NK-92 (cell line): ENCODE measurements around the gene ANKRD18B.
"Not testable (repeated sequence)": the region's sequence is repeated elsewhere in the genome, so short reads cannot be mapped to it uniquely, and the experiment has no call there.

Source experiments
- DNase-seq: peaks from one replicate; lab custom pipeline; 2025; ENCODE audit not compliant: unreplicated experiment; lab: John Stamatoyannopoulos, UW

ANKRD18B gene

DNA sequence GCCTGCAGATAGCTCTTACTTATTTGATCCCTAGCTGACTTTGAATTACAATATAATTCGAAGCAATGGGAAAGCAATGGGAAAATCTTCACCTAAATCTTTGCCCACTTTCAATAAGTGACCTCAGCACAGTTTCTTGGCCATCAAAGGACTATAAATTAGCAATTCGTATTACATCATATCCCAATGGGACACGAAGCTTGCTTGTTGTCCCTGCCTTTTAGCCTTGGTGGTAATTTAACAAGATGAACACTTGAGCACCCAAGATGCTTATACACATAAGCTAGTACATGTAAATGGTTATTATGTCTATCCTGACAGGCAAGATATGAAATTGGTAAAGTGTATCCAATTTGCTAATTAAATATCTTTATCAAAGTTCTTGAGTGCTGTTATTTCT lies 9.9 kb downstream of the ANKRD18B start:
- DNase-seq = not testable (repeated sequence)

GRCh38 chr9:33535541-33535940 lies 11.5 kb downstream of the ANKRD18B start:
- no peak for DNase-seq

DNA sequence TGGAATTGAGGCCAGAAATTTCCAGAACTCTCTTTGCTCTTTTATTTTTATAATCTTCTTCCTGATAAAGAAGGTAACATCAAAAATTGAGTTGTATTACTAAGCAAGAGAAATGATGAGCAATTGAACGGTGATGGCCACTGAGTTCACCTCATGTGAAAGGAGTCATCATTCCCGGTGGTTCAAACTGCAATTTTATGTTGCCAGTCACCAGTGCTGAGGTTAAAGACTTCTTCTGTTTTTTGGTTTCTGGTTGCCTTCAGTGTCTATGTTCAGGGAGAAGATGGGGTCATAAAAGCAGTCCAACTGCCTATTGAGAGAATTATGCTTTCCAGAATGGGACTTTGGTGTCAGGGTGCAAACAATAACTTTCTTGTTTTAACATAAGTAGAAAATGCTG lies 19.4 kb downstream of the ANKRD18B start:
- not testable (repeated sequence) for DNase-seq

DNA sequence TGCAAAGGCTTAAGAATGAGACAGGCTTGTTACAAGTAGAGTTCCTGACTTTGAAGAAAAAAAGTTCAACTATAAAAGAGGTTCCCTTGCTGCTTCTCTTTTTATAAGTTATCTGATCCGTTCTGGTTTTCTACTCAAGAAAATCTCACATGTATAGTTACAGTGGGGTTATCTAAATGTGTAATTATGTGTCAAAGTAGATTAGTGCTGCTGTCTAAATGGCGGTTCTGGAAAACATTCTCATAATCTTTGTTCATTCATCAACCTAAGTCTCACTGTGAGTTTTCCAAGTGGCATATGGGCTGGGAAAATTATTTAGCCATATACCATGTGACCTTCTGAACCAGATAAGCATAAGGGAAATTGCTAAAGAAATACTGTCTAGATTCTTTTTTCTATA lies 21.7 kb downstream of the ANKRD18B start:
- DNase-seq = not testable (repeated sequence)

DNA sequence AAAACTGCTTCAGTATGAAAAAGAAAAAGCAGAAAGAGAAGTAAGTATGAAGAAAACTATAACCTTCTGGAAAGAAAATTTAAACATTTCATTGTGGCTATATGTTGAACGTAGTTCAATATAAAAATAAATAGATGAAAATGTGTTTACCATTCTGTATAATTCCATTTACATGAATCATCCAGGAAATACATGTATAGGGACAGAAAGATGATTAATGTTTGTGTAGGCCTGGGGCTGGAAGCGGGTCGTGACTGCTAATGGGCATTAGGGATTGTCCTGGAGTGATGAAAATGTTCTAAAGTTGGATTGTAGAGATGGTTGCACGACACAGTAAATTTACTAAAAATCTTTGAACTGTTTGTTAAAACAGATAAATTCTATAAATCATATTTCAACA lies 24.8 kb downstream of the ANKRD18B start:
- DNase-seq = not testable (repeated sequence)

- DNase-seq = not testable (repeated sequence)
Observed at GRCh38 chr9:33549418-33549817, 25.4 kb downstream of the ANKRD18B start.

DNA sequence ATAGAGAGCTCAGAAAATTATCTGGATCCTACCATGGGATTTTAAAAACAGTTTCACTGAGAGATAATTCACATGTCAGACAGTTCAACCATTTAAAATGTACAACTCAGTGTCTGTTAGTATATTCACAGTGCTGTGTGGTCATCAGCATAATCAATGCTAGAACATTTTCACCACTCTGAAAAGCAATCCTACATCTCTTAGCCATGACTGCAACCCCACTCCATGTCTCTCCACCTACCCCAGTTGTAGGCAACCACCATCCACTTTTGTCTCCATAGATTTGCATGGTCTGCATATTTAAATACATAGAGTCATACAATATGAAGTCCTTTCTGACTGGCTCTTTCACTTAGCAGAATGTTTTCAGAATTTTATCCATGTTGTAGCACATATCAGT lies 27.1 kb downstream of the ANKRD18B start:
- DNase-seq = not testable (repeated sequence)

DNA sequence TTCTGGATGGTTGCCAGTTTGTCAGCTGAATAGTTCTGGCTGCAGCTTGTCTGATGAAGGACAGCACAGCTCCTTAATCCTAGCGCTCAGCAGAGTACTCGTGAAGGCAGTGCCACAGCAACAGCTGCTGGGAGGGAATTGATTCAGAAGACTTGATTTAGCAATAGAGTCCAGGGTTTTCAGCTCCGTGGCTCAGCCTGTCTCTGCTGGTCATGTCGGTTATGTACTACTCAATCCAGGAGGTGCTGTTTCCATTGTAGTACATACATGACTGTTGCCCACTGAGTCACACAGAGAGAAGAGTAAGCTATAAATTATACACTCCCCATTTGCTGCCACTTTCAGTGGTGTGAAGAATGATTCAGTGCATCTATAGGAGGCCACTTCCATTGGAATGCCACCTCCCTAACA lies 28.3 kb downstream of the ANKRD18B start:
- DNase-seq = not testable (repeated sequence)

GRCh38 chr9:33560217-33560616 lies 36.2 kb downstream of the ANKRD18B start:
- DNase-seq = not testable (repeated sequence)

GRCh38 chr9:33562196-33562595 lies 38.1 kb downstream of the ANKRD18B start:
- DNase-seq = not testable (repeated sequence)

- not testable (repeated sequence) for DNase-seq
Observed at GRCh38 chr9:33567776-33568175, 43.7 kb downstream of the ANKRD18B start.

- DNase-seq = not testable (repeated sequence)
Observed at GRCh38 chr9:33577786-33578185, 53.7 kb downstream of the ANKRD18B start.

DNA sequence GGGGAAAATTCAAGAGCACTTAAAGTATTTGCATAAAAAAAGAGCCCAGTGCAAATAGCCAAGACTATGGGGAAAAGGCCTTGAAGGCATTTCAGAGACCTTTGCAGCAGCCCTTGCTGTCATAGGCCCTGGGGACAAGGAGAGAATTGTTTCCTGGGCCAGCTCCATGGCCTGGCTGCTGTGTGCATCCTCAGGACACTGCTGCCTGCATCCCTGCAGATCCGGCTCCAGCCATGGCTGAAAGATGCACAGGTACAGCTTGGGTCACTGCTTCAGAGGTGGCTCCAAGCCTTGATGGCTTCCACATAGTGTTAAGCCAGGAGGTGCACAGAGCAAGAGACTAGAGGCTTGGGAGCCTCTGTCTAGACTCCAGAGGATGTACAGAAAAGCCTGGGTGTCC lies 55.9 kb downstream of the ANKRD18B start:
- DNase-seq = not testable (repeated sequence)

DNA sequence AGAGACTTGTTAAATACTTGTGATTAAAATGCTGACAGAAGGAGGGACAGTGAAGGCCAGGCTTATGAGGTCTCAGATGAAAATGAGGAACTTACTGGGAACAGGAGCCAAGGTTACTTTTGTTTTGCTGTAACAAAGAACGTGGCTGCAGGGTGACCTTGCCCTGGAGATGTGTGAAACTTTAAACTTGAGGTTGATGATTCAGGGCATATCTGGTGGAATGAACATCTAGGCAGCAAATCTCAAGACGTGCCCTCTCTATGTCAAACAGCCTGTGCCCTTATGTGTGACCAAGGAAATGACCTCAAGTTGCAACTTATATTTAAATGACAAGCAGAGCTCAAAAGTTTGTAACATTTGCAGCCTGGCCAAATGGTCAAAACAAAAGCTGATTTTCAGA lies 58.6 kb downstream of the ANKRD18B start:
- DNase-seq = not testable (repeated sequence)

GRCh38 chr9:33586128-33586527 lies 62.1 kb downstream of the ANKRD18B start:
- not testable (repeated sequence) for DNase-seq

DNA sequence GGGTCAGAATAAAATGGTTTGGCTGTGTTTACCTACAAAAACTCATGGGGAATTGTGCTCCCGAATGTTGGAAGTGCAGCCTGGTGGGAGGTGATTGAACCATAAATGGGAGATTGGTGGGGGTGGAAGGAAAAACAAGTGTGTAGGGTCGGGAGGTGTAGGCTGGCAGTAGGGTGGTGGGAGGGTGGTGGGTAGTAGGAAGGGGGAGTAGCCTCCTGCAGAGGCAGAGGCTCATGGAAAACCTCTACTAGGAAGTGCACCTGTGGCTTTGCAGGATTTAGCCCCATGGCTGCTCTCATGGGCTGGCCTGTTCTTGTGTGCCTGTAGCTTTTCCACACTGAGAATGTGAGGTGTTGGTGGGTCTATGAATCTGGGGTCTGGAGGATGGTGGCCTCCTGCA lies 63.7 kb downstream of the ANKRD18B start:
- DNase-seq = not testable (repeated sequence)

GRCh38 chr9:33588876-33589275 lies 64.8 kb downstream of the ANKRD18B start:
- DNase-seq = not testable (repeated sequence)

DNA sequence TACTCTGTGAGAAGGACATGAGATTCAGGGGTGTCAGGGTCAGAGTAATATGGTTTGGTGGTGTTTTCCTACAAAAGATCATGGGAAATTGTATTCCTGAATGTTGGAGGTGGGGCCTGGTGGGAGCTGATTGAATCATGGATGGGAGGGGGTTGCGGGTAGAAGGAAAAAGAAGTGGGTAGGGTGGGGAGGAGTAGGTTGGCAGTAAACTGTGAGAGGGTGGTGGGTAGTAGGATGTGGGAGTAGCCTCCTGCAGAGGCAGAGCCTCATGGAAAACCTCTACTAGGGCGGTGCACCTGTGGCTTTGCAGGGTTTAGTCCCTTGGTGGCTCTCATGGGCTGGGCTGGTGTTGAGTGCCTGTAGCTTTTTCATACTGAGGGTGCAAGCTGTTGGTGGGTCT lies 66.8 kb downstream of the ANKRD18B start:
- DNase-seq = not testable (repeated sequence)

DNA sequence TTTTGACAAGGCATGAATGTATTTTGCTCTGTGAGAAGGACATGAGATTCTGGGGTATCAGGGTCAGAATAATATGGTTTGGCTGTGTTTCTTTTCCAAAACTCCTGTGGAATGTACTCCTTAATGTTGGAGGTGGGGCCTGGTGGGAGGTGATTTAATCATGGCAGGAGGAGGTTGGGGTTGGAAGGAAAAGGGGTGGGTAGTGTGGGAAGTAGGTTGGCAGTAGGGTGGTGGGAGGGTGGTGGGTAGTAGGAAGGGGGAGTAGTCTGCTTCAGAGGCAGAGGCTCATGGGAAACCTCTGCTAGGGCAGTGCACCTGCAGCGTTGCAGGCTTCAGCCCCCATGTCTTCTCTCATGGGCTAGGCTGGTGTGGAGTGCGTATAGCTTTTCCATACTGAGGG lies 72.9 kb downstream of the ANKRD18B start:
- not testable (repeated sequence) for DNase-seq

- not testable (repeated sequence) for DNase-seq
Observed at GRCh38 chr9:33597386-33597785, 73.3 kb downstream of the ANKRD18B start.

GRCh38 chr9:33598796-33599379 lies 74.8 kb downstream of the ANKRD18B start:
- DNase-seq = not testable (repeated sequence)

- not testable (repeated sequence) for DNase-seq
Observed at GRCh38 chr9:33600911-33601310, 76.9 kb downstream of the ANKRD18B start.

- not testable (repeated sequence) for DNase-seq
Observed at GRCh38 chr9:33604249-33604648, 80.2 kb downstream of the ANKRD18B start.
